ENCODE measurements around the gene TRIM24.
"Not testable (repeated sequence)": the region's sequence is repeated elsewhere in the genome, so short reads cannot be mapped to it uniquely, and the experiment has no call there.

- not testable (repeated sequence) for TF ChIP-seq KLF9 (CRISPR knock-in tag; IDR thresholded peaks at IDR 0.05; ENCODE audit: low read depth); NFE2L1 (CRISPR knock-in tag; IDR thresholded peaks at IDR 0.05; ENCODE audit: borderline replicate concordance); KAT8 (CRISPR knock-in tag; IDR thresholded peaks at IDR 0.05); FOSL1 (CRISPR knock-in tag; IDR thresholded peaks at IDR 0.05; ENCODE audit: borderline replicate concordance); ZNF225 (CRISPR knock-in tag; IDR thresholded peaks at IDR 0.05)
Observed at GRCh38 chr7:138418403-138418802, 41.7 kb upstream of the TRIM24 start.
